ENCODE measurements around the gene PABPC1L. TPM values are rescaled to one million over a fixed set of nuclear protein-coding genes. Genes with fewer than 3 reads are reported as not detected.
A peak's percentile ranks its signal among the peaks of the same experiment; 100 is the strongest.

PABPC1L gene
- total RNA-seq, 1 donor from 2014 or later, result 15.7 TPM

DNA sequence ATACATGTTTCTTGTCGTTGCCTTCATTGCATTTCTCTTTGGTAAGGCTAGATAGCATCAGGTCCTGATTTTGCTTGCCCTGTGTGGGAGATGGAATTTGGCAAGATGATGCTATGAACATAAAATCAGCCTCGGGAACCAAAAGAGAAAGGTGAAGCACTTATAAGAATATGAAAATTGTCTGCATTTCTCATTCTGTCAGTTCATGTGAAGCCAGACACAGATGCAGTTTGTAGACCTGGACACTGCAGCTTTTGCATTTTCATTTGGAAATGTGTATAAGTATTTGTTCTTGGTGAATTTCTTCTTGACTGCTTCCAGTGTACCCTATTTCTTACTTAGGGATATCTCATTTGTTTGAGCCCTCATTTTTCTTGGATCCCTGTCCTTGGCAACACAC lies 23.0 kb upstream of the PABPC1L start:
- peak overlapping the region; percentile 99 for H3K4me3 ChIP-seq (ENCODE audit: low read depth, low read length)
- no peaks in the 10 kb centered on the region for H3K27me3 ChIP-seq (ENCODE audit: control insufficient read depth, insufficient read depth, low read length)
- DNase-seq (ENCODE audit: low read depth), result no peak
- H3K36me3 ChIP-seq (ENCODE audit: control insufficient read depth, insufficient read depth, low read length), result no peaks in the 10 kb centered on the region
- TF ChIP-seq, protein P1, sequence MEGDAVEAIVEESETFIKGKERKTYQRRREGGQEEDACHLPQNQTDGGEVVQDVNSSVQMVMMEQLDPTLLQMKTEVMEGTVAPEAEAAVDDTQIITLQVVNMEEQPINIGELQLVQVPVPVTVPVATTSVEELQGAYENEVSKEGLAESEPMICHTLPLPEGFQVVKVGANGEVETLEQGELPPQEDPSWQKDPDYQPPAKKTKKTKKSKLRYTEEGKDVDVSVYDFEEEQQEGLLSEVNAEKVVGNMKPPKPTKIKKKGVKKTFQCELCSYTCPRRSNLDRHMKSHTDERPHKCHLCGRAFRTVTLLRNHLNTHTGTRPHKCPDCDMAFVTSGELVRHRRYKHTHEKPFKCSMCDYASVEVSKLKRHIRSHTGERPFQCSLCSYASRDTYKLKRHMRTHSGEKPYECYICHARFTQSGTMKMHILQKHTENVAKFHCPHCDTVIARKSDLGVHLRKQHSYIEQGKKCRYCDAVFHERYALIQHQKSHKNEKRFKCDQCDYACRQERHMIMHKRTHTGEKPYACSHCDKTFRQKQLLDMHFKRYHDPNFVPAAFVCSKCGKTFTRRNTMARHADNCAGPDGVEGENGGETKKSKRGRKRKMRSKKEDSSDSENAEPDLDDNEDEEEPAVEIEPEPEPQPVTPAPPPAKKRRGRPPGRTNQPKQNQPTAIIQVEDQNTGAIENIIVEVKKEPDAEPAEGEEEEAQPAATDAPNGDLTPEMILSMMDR (IDR thresholded peaks at IDR 0.05; ENCODE audit: insufficient read depth, low read length, poor library complexity, severe bottlenecking), result no peak

DNA sequence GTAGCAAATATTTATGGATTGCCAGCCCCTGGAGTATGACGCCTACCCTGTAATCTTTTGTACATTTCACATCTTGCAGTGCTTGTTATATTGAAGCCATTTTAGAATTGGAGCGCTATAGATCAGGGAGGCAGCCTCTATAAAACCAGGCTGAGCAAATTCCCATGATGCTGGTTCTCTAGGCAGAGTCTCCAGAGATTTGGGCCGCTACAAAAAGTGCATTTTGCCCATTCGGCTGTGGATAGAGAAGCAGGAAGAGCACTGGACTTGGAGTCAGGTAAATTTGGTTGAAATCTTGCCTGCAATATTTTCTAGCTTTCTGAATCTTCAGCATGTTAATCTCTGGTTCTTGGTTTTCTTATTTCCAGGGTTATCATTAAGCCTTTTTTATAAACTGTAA lies 22.4 kb upstream of the PABPC1L start:
- H3K36me3 ChIP-seq (ENCODE audit: control insufficient read depth, insufficient read depth, low read length), result no peaks in the 10 kb centered on the region
- no peak overlapping the region for H3K4me3 ChIP-seq (ENCODE audit: low read depth, low read length)
- H3K27me3 ChIP-seq (ENCODE audit: control insufficient read depth, insufficient read depth, low read length), result no peaks in the 10 kb centered on the region
- TF ChIP-seq, protein P1 (IDR thresholded peaks at IDR 0.05; ENCODE audit: insufficient read depth, low read length, poor library complexity, severe bottlenecking), result no peak
- DNase-seq (ENCODE audit: low read depth), result no peak

DNA sequence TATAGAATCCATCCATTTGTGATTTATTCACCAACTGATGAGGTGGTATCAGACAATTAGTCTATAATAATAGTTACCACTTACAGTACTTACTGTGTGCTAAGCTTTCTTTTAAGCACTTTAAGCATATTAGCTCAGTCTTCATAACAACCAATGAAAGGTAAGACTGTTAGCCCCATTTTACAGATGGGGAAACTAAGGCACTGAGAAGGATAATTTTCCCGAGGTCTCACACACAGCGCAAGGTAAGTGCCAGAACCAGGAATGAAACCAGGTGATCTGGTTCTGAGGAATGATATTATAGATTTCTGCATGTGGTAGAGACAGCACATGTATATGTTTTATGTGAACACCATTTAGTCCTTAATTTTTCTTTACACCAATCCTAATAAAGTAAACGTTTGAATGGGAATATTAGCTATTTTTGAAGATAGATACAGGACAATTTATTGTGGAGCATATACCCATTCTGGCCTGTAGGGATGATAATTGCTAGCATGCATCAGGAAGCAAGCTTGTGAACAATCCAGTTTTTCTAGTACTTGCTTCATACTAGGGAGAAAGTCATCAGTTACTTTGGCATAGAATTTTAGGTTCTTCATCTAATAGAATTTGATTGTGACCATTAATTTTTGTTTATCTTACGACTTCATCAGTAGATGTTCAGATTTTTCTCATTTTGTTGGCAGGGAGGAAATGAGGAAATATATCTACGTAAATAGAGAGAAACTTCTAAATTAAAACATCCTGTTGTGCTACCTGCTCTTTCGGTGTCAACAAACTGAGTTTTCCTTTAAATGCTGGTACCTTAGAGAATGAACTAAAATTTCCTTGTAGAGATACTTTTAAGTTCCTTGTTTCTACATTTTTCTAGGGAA lies 21.4 kb upstream of the PABPC1L start:
- no peak overlapping the region for H3K4me3 ChIP-seq (ENCODE audit: low read depth, low read length)
- TF ChIP-seq, protein P1 (IDR thresholded peaks at IDR 0.05; ENCODE audit: insufficient read depth, low read length, poor library complexity, severe bottlenecking), result peak; percentile 11
- no peaks in the 10 kb centered on the region for H3K27me3 ChIP-seq (ENCODE audit: control insufficient read depth, insufficient read depth, low read length)
- no peak for DNase-seq (ENCODE audit: low read depth)
- no peaks in the 10 kb centered on the region for H3K36me3 ChIP-seq (ENCODE audit: control insufficient read depth, insufficient read depth, low read length)

DNA sequence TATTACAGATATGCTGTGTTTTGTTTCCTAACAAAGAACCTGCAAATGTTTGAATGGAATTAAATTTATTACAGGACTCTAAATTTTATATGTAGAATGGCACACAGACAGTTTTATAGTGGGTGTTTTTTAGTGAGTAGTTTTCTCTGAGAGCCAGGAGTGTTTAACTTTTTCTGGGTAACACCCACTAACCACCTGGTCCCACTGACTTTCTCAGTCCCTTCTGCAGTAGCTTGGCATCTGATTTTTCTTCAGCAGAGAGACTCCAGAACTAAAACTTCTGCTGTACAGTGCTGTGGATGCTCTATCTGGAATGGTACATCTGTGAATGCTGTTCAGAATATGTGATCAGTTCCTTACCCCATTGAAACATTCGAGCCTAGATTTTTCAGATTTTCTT lies 18.0 kb upstream of the PABPC1L start:
- TF ChIP-seq, protein P1 (IDR thresholded peaks at IDR 0.05; ENCODE audit: insufficient read depth, low read length, poor library complexity, severe bottlenecking), result no peak
- DNase-seq (ENCODE audit: low read depth), result no peak
- Histone ChIP-seq H3K27me3 (ENCODE audit: control insufficient read depth, insufficient read depth, low read length) (no peaks in the 10 kb centered on the region), H3K36me3 (ENCODE audit: control insufficient read depth, insufficient read depth, low read length) (no peaks in the 10 kb centered on the region), H3K4me3 (ENCODE audit: low read depth, low read length) (no peak overlapping the region)

DNA sequence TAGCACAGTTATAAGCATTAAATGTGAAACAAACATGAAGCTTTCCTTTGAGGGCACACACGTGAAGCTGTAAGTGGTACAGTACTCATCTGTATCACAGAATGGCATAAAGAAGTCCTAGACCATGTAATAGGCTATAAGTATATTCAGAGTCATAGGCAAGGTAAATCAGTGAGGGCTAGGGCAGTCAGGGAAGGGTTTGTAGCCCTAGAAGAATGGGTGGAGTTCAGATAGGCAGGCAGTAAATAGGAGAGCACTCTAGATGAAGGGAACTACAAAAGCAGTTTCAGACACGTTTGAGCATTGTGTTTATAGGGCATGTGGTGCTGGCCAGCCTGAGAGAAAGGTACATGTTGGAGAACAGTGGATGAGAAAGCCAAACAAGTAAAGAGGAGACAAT lies 14.9 kb upstream of the PABPC1L start:
- DNase-seq (ENCODE audit: low read depth), result no peak
- Histone ChIP-seq H3K4me3 (ENCODE audit: low read depth, low read length) (no peak overlapping the region), H3K36me3 (ENCODE audit: control insufficient read depth, insufficient read depth, low read length) (no peaks in the 10 kb centered on the region), H3K27me3 (ENCODE audit: control insufficient read depth, insufficient read depth, low read length) (no peaks in the 10 kb centered on the region)
- TF ChIP-seq, protein P1 (IDR thresholded peaks at IDR 0.05; ENCODE audit: insufficient read depth, low read length, poor library complexity, severe bottlenecking), result no peak

DNA sequence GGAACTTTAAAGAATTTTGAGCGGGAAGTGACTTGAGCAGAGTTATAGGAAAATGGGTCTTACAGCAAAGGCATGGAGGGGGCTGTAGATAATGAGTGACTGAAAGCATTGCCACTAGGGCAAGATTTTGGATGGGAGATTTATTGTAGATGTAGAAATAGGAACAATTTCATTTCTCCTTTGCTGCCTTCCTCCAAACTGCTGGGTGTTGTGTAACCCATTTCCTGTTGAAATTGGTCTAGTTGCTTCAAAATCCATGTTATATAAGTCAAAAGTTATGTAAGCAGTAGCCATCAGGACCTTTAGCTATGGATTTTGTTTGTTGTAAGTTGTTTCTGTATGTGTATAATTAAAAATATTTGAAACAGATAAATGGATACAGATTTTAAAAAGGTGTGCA lies 13.3 kb upstream of the PABPC1L start:
- DNase-seq (ENCODE audit: low read depth), result no peak
- H3K4me3 ChIP-seq (ENCODE audit: low read depth, low read length), result no peak overlapping the region
- TF ChIP-seq, protein P1 (IDR thresholded peaks at IDR 0.05; ENCODE audit: insufficient read depth, low read length, poor library complexity, severe bottlenecking), result no peak
- no peaks in the 10 kb centered on the region for H3K27me3 ChIP-seq (ENCODE audit: control insufficient read depth, insufficient read depth, low read length)
- H3K36me3 ChIP-seq (ENCODE audit: control insufficient read depth, insufficient read depth, low read length), result peaks cover 2% of the 10 kb centered on the region
